ENCODE results near the gene BCL2L1.
"Not testable (repeated sequence)": the region's sequence is repeated elsewhere in the genome, so short reads cannot be mapped to it uniquely, and the experiment has no call there.

The BCL2L1 gene

DNA sequence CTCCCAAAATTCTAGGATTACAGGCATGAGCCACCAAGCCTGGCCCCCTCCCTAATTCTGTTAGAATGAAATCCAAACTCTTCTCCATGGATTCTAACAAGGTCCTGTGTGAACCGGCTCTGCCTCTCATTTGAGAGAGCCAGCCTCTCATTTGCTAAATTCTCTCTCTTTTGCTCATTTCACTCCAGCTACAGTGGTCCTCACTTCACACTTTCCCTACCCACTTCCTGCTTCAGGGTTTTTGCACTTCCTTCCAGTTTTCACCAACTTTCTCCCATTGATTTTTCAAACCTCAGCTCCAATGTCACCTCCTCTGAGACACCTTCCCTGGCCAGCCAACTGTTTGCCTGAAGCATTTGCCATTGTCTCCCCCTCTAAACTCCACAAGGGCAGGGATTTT lies 79.8 kb downstream of the BCL2L1 start:
- no peak for DNase-seq

DNA sequence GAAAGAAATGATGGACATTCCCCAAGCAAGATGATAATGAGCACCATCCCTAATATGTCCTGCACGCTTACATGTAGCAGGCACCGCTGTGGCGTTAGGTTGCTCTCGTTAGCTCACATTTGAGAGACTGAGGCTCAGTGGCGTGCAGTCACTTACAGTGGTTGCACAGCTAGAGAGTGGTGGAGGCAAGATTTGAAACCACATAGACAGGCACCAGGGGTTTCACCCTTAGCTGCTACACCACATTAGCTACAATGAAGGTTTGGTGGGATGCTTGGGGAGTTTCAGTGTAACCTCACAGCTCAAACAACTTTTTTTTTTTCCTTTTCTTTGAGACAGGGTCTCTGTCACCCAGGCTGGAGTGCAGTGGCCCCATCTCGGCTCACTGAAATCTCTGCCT lies 81.3 kb downstream of the BCL2L1 start:
- DNase-seq, result no peak

DNA sequence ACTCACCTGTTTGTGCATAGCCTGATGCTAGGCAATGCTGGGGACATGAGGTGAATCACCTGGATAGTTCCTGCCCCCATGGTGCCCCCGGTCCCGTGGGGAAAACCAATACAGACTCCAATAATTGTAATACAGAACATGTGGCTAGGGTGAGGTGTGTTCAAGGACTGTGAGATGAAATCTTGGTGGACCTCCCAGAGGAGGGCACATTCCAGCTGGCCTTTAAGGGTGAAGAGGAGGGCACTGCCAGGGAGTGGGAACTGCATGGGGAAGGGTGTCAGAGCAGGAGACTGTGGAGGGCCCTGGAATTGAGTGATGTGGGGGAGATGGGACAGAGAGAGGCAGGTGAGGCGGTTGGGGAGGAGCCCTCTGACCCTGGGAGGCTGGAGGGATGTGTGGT lies 82.4 kb downstream of the BCL2L1 start:
- no peak for DNase-seq

DNA sequence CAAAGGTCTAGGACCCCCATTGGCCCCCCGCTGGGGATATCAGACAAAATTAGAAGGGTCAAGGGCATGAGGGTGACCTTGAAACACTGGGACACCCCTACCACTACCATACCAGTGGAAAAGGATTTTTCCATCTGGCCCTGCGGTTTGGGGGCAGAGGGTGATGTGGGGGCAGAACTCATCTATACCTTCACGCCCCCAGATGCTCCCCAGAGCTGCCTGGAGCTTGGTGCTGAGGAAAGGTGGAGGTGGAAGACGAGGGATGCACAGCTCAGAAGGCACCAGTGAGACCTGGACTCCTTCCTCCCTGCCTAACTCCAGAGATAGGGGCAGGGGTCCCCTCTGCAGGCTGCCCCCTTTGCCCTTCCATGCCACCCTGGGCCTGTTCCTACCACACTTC lies 83.9 kb downstream of the BCL2L1 start:
- no peak for DNase-seq

DNA sequence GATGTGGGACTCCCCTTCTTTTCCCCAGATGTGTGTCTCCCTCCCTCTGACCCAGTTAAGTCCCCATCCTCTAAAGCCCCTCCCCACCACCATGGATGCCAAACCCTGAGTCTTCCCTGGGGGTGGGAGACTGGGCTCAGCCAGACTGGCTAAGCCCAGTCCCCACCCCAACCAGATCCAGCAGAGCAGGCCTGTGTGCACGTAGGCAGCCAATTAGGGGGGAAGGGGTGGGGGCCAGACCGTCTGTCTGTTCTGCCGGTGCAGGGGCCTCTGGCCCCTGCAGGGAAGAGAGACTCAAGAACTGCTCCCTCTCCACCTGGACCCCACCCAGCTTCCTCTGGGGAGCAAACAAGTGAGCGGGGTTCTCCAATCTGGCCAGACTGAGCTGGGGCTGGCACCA lies 84.4 kb downstream of the BCL2L1 start:
- DNase-seq, result peak; percentile 28

DNA sequence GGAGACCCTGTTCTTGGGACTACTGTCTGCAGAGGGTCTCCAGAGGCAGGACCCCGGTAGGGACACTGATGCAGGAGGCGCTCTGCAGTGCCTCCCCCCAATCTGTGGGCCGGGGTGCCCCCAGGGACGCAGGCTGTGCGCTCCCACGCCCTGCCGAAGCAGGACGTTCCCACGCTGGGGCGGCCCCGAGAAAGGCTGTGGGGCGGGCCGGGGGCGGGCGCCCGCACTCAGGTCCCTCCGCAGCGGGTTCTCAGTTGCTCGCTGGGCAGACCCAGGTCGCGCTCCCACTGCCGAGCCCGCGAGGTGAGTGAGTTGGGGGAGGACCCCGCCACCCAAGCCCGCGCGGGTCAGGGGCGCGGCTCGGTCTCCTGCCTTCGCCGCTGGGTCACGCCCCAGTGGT lies 85.0 kb downstream of the BCL2L1 start, which contains the start of gene COX4I2:
TSS of gene COX4I2 (plus strand) at position 253 of the 400 bp plus-strand sequence. CDS start 1,106 bp downstream, outside the sequence.
- no peak for DNase-seq

DNA sequence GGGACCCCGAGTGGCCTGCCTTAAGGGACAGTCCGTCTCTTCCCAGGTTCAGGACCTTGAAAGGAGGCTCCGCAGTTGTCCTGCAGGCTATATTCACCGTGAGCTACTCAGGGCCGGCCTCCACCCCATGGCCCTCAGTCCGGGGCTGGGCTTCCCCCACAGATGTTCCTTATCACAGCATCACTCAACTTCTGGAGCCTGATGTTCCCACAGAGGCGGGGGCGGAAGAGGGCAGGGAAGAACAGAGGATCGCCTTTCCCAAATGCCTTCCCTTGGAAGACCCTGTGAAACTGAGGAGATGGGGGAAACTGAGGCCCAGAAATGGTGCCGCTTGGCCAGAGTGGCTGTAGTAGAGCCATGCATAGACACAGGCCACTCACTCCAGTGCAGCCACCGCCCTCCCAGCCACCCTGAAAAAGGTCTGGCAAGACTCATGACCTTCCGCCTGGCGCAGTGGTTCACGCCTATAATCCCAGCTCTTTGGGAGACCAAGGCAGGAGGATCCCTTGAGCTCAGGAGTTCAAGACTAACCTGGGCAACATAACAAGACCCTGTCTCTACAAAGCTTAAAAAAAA lies 89.2 kb downstream of the BCL2L1 start:
- no peak for DNase-seq

DNA sequence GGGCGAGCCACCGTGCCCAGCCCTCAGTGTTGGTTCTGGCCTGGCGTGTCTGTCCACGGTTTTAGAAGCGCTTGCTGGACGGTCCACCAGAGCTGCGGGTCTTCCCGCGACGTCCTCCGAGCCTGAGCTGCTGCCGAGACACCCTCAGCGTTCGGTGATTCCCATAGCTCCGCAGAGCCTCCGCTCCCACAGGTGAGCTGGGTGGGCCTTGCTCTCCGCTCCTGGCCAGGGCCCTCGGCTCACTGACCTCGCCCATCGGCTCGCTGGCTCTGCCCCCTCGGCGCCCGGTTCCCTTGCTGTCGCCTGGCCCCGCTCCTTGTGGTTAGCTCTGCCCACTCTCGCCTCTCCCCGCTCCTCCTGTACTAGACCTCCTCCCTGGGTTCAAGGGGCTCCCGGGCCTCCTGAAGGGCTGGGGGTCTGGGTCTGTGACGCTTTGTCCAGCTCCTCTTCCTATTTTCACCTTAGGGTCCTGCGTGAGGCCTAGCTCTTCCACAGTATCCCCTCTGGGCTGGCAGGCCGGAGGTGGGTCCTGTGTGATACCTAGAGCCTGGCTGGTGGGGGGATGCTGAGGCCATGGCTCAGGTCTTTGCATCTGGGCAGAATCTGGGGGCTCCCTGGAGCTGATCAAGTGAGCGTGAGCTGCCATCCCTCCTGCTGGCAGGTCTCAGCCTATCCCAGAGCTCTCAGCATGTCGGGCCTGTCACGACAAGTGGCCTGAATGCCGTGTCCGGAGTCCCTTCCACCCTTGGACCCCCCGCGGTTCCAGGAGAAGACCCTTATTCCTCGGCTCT lies 89.9 kb downstream of the BCL2L1 start:
- DNase-seq, result no peak

DNA sequence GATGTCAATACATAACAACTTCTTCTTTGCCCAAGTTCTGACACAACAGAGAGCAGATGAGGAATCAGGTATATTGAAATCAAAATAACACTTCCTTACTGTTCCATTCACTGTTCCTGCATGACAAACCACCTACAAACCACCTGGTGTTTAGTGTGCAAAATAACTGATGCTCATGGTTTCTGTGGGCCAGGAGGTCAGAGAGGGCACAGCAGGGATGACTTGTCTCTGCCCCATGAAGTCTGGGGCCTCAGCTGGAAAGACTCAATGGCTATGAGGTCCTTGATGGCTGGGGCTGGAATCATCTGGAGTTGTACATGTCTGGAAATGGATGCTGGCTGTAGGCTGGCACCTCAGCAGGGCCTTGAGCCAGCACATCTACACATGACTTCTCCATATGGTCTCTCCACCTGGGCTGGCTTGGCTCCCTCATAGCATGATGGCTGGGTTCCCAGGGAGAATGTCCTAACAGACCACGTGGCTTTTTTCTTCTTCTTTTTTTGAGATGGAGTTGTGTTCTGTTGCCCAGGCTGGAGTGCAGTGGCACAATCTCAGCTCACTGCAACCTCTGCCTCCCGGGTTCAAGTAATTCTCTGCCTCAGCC lies 92.4 kb downstream of the BCL2L1 start:
- DNase-seq, result peak; percentile 84

DNA sequence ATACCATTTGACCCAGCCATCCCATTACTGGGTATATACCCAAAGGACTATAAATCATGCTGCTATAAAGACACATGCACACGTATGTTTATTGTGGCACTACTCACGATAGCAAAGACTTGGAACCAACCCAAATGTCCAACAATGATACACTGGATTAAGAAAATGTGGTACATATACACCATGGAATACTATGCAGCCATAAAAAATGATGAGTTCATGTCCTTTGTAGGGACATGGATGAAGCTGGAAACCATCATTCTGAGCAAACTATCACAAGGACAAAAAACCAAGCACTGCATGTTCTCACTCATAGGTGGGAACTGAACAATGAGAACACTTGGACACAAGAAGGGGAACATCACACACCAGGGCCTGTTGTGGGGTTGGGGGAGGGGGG lies 94.6 kb downstream of the BCL2L1 start:
- not testable (repeated sequence) for DNase-seq

DNA sequence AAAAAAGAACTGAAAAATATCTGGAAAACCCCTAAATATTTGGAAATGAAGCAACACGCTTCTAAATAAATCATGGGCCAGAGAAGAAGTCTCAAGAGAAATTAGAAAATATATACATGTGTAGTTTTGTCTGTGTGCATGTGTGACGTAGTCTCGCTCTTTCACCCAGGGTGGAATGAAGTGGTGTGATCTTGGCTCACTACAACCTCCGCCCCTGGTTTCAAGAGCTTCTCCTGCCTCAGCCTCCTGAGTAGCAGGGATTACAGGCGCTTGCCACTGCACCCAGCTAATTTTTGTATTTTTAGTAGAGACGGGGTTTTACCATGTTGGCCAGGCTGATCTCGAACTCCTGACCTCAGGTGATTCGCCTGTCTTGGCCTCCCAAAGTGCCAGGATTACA lies 96.1 kb downstream of the BCL2L1 start:
- not testable (repeated sequence) for DNase-seq

DNA sequence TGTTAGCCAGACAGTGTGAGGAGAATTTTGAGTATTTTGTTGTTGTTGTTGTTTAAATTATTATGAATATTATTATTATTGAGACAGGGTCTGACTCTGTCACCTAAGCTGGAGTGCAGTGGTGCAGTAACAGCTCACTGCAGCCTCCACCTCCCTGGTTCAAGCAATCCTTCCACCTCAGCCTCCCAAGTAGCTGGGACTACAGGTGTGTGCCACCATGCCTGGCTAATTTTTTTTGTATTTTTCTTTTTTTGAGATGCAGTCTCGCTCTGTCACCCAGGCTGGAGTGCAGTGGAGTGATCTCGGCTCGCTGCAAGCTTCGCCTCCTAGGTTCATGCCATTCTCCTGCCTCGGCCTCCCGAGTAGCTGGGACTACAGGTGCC lies 99.6 kb downstream of the BCL2L1 start:
- DNase-seq, result not testable (repeated sequence)

DNA sequence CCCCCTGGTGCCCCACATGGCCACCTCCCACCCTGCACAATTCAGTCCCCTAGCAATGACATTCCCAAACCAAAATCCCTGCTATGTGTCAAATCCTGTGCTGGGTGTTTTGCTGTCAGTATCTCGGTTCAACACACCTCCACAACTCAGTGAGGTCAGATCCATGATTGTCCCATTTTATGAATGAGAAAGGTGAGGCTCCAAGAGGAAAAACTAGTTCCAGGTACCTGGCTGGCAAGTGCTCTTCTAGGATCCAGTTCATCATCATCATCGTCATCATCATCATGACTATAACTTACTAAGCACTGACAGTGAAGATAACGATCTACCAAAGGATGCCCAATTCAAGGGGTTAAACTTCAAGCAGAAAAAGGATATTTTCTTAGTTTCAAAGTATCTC lies 102.4 kb downstream of the BCL2L1 start:
- DNase-seq, result no peak

DNA sequence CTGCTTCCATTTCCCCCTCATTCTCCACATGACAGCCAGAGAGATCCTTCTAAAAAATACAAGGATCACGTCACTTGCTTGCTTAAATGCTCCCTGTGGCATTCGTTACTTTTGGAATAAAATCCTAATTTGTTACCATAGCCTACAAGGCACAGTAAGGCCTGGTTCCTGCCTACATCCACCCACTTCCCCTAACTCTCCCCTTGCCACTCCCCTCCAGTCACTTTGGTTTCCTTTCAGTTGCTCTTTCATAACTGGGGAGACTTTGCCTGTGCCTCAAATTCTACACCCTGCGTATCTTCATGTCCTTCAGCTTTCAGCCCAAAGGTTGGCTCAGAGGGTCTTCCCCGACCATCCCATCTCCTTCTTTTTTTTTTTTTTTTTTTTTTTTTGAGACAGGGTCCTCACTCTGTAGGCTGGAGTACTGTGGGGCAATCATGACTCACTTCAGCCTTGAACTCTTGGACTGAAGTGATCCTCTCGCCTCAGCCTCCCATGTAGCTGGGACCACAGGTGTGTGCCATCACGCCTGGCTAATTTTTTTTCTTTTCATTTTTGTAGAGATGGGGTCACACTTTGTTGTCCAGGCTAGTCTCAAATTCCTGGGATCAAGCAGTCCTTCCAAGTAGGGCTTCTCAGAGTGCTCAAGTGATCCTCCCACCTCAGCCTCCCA lies 105.1 kb downstream of the BCL2L1 start:
- DNase-seq, result no peak

DNA sequence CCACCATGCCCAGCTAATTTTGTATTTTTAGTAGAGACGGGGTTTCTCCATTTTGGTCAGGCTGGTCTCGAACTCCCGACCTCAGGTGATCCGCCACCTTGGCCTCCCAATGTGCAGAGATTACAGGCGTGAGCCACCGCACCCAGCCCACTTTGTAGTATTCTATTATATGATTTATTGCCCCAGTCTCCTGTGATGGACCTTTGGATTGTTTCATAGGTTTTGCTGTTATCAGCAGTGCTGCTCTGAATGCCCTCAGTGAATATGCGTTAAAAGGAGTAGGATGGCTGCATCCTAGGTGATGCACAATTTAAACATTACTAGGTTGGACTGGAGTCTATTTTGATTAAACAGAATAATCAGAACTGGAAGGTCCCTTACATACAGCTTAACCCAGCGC lies 107.3 kb downstream of the BCL2L1 start:
- DNase-seq, result no peak
